HepG2 (cell line): ENCODE measurements around the gene RP2. TPM values are rescaled to one million over a fixed set of nuclear protein-coding genes. Genes with fewer than 3 reads are reported as not detected.

Source experiments
- ATAC-seq: fragments of 200-7000 bp; cut with Tn5 transposase; 3 replicates; pipeline ENCODE4 v1.9.1; 2020; ENCODE audit warnings: mild to moderate bottlenecking, moderate library complexity
- BruUV-seq: library from RNA; stranded (reverse); fragments of 400-500 nt; replicated peaks from 2 replicates; lab custom pipeline; 2021; lab: Mats Ljungman, UMichigan
- CTCF ChIA-PET: fragments of 300-600 bp; formaldehyde crosslinking; extraction: SDS; loops from one replicate; lab custom pipeline; 2021; ENCODE audit warnings: low total read pairs, inconsistent platforms, low intra/inter-chr PET ratio; lab: Yijun Ruan, JAX
- POLR2A ChIA-PET: fragments of 350-600 bp; sonication (Branson Sonifier 250); formaldehyde crosslinking; loops from one replicate; lab custom pipeline; 2020; ENCODE audit warnings: antibody characterized with exemption, inconsistent platforms; lab: Yijun Ruan, JAX
- DNase-seq: peaks from one replicate; pipeline ENCODE4 v3.0.0-alpha.2; 2015; ENCODE audit warnings: low spot score
- FAIRE-seq: peaks from 3 replicates; lab custom pipeline; 2011; peaks lifted over from hg19 to GRCh38; lab: Jason Lieb, UNC
- H2AFZ ChIP-seq: one replicate; pipeline ENCODE4 v1.6.1; 2011; ENCODE audit warnings: low read length, inconsistent platforms
- H3K27ac ChIP-seq: fragments of 300-600 bp; 3 replicates; pipeline ENCODE4 v1.8.0; 2011; ENCODE audit warnings: mixed run types, mild to moderate bottlenecking, mixed read lengths, low read length, inconsistent platforms; ENCODE audit not compliant: insufficient read depth; ENCODE audit errors: extremely low read length
- H3K27me3 ChIP-seq, 2 experiments: fragments of 200-600 bp in 1 of 2; 2 replicates in 1 of 2; 3 replicates in 1 of 2; pipeline versions ENCODE4 v1.6.0 to v1.8.0; 2011; ENCODE audit warnings: low read length in 2 of 2, mild to moderate bottlenecking in 2 of 2, moderate library complexity in 2 of 2, inconsistent platforms in 1 of 2; ENCODE audit not compliant: insufficient read depth in 2 of 2, control insufficient read depth in 1 of 2
- H3K36me3 ChIP-seq, 2 experiments: fragments of 200-600 bp in 1 of 2; replicated peaks in 1 of 2; 2 replicates in 1 of 2; 3 replicates in 1 of 2; pipeline versions ENCODE4 v1.5.1 to v1.8.0; 2011; ENCODE audit warnings: low read length in 2 of 2, inconsistent platforms in 1 of 2; ENCODE audit not compliant: insufficient read depth in 2 of 2, control insufficient read depth in 1 of 2
- H3K4me1 ChIP-seq: 2 replicates; pipeline ENCODE4 v1.5.1; 2012; ENCODE audit warnings: low read length, inconsistent platforms; ENCODE audit not compliant: insufficient read depth
- H3K4me2 ChIP-seq: 2 replicates; pipeline ENCODE4 v1.6.0; 2011; ENCODE audit warnings: low read depth, low read length, inconsistent platforms
- H3K4me3 ChIP-seq, 3 experiments: fragments of 200-600 bp in 1 of 3; sonication (generic), shearing (Covaris generic) in 1 of 3; replicated peaks in 1 of 3; 2 replicates each; pipeline ENCODE4 v1.5.1; 2011 to 2016; ENCODE audit warnings: low read length in 3 of 3, inconsistent platforms in 2 of 3, low read depth in 2 of 3, mild to moderate bottlenecking in 2 of 3, control low read depth in 1 of 3, mixed read lengths in 1 of 3; ENCODE audit not compliant: insufficient read depth in 1 of 3
- H3K79me2 ChIP-seq: one replicate; pipeline ENCODE4 v1.6.1; 2011; ENCODE audit warnings: low read length, inconsistent platforms; ENCODE audit not compliant: insufficient read depth
- H3K9ac ChIP-seq: 2 replicates; pipeline ENCODE4 v1.6.0; 2011; ENCODE audit warnings: mild to moderate bottlenecking, low read depth, low read length, inconsistent platforms; ENCODE audit not compliant: insufficient read depth
- H3K9me3 ChIP-seq: 2 replicates; pipeline ENCODE4 v1.5.1; 2012; ENCODE audit warnings: mild to moderate bottlenecking, low read length
- H4K20me1 ChIP-seq: 2 replicates; pipeline ENCODE4 v1.6.0; 2011; ENCODE audit warnings: inconsistent platforms, mild to moderate bottlenecking, low read length, moderate library complexity; ENCODE audit not compliant: insufficient read depth
- ARID3A ChIP-seq: IDR thresholded peaks from 2 replicates; pipeline ENCODE4 v1.6.1; 2012; ENCODE audit warnings: low read depth, low read length, improper control_type of control experiment
- ASH2L ChIP-seq: fragments of 300-600, 200-600 bp; sonication (generic); IDR thresholded peaks from 2 replicates; pipeline ENCODE4 v1.7.0; 2017; ENCODE audit warnings: low read depth, mild to moderate bottlenecking, moderate library complexity, mixed read lengths, low read length; ENCODE audit not compliant: insufficient read length
- CERS6 ChIP-seq: sonication (generic); formaldehyde crosslinking; IDR thresholded peaks from 2 replicates; pipeline ENCODE4 v1.5.0; 2020; ENCODE audit warnings: missing genetic modification reagents
- DPF2 ChIP-seq: sonication (generic); formaldehyde crosslinking; IDR thresholded peaks from 2 replicates; pipeline ENCODE4 v1.4.0; 2020; ENCODE audit warnings: mild to moderate bottlenecking, low read depth, missing genetic modification reagents, borderline replicate concordance
- GFI1 ChIP-seq: sonication (generic); formaldehyde crosslinking; IDR thresholded peaks from 2 replicates; pipeline ENCODE4 v1.5.0; 2020; ENCODE audit warnings: missing genetic modification reagents, mild to moderate bottlenecking, borderline replicate concordance
- IRF9 ChIP-seq: sonication (generic); formaldehyde crosslinking; IDR thresholded peaks from 2 replicates; pipeline ENCODE4 v1.8.0; 2022; ENCODE audit warnings: missing genetic modification reagents, mild to moderate bottlenecking, borderline replicate concordance
- KAT8 ChIP-seq: IDR thresholded peaks from 2 replicates; pipeline ENCODE4 v1.6.1; 2016; ENCODE audit warnings: missing genetic modification reagents, missing compliant biosample characterization
- KDM6A ChIP-seq: IDR thresholded peaks from 2 replicates; pipeline ENCODE4 v1.6.1; 2016; ENCODE audit warnings: low read depth
- POLR2G ChIP-seq: fragments of 200-400 bp; formaldehyde crosslinking; IDR thresholded peaks from 2 replicates; pipeline ENCODE4 v1.6.1; 2018; ENCODE audit warnings: mild to moderate bottlenecking, low read depth, low read length, moderate library complexity
- PRDM10 ChIP-seq: sonication (generic); formaldehyde crosslinking; IDR thresholded peaks from 2 replicates; pipeline ENCODE4 v1.4.0; 2020; ENCODE audit warnings: low read depth, missing genetic modification reagents
- SP4 ChIP-seq: sonication (generic); formaldehyde crosslinking; IDR thresholded peaks from 2 replicates; pipeline ENCODE4 v1.8.1; 2023; ENCODE audit warnings: mild to moderate bottlenecking, missing genetic modification reagents
- THAP7 ChIP-seq: sonication (generic); formaldehyde crosslinking; IDR thresholded peaks from 2 replicates; pipeline ENCODE4 v1.8.1; 2023; ENCODE audit warnings: mild to moderate bottlenecking, missing genetic modification reagents
- ZFP82 ChIP-seq: sonication (generic); formaldehyde crosslinking; IDR thresholded peaks from 2 replicates; pipeline ENCODE4 v1.5.1; 2020; ENCODE audit warnings: mild to moderate bottlenecking, missing genetic modification reagents, borderline replicate concordance
- ZNF224 ChIP-seq: sonication (generic); formaldehyde crosslinking; IDR thresholded peaks from 2 replicates; pipeline ENCODE4 v1.5.0; 2020; ENCODE audit warnings: mild to moderate bottlenecking, missing genetic modification reagents
- ZNF354B ChIP-seq: sonication (generic); formaldehyde crosslinking; IDR thresholded peaks from 2 replicates; pipeline ENCODE4 v1.8.0; 2022; ENCODE audit warnings: mild to moderate bottlenecking, missing genetic modification reagents
- ZNF382 ChIP-seq: sonication (generic); formaldehyde crosslinking; IDR thresholded peaks from 2 replicates; pipeline ENCODE4 v1.5.0; 2020; ENCODE audit warnings: missing genetic modification reagents, mild to moderate bottlenecking, borderline replicate concordance
- WGBS: methylation state at CpG from one replicate; pipeline ENCODE4 v1.1.6; 2017; ENCODE audit warnings: low lambda C conversion rate; 5-methylcytosine and 5-hydroxymethylcytosine counted together
- in situ Hi-C: cut with HindIII; loops from 2 replicates; pipeline ENCODE4 v1.10.0; 2017; ENCODE audit warnings: low pct_unique_long_range_greater_than_20kb; ENCODE audit not compliant: extremely low pct_ligation_motif_present
- intact Hi-C: fragments of 100-400 bp; cut with micrococcal nuclease; formaldehyde crosslinking; loops from one replicate; pipeline ENCODE4 v1.10.0; 2022; ENCODE audit not compliant: unreplicated experiment
- polyA plus RNA-seq, 8 experiments: library from polyadenylated mRNA; depleted of rRNA in 3 of 8; stranded (reverse) in 7 of 8; unstranded in 1 of 8; fragments of >200 nt; fragmentation: Illumina TruSeq in 4 of 8; extraction: Trizol in 4 of 8; gene quantifications; 2 replicates each; pipeline versions ENCODE4 v1.2.1 to v1.2.3, GENCODE V29; 2011 to 2016; ENCODE audit warnings: low read depth in 4 of 8, missing spikeins in 1 of 8, mixed read lengths in 1 of 8; ENCODE audit not compliant: insufficient read depth in 1 of 8
- total RNA-seq, 5 experiments: library from RNA; depleted of rRNA; stranded (reverse); fragments of >200 nt; fragmentation: Illumina TruSeq; extraction: Trizol; gene quantifications; 2 replicates each; pipeline ENCODE4 v1.2.3, GENCODE V29; 2016; ENCODE audit warnings: low read depth in 1 of 5

The RP2 gene
- total and polyA plus RNA-seq, 2 of the 13 experiments (the other 11 are each of a cell fraction or from before 2014, with no cell fraction given), result 5.0 to 9.9 TPM

- TF ChIP-seq THAP7 (CRISPR knock-in tag) (no peak), CERS6 (CRISPR knock-in tag) (no peak), ZNF382 (no peak), SP4 (CRISPR knock-in tag) (no peak), DPF2 (CRISPR knock-in tag) (no peak), POLR2G (no peak)
These were observed 85.8 kb downstream of the RP2 start (continued) for GRCh38 chrX:46922611-46923010.

GRCh38 chrX:46927718-46928117, 90.9 kb downstream of the RP2 start:
- DNase-seq (no peak), FAIRE-seq (no peak), ATAC-seq (no peak)
- Histone ChIP-seq H3K27me3 (no peaks in the 10 kb centered on the region), H3K4me1 (peaks cover 17% of the 10 kb centered on the region), H3K27ac (no peak overlapping the region), H3K4me3 (no peak overlapping the region), H4K20me1 (0 out of 2 replicates have a peak, but pooled peaks cover 3% of the 10 kb centered on the region), H2AFZ (no peak overlapping the region), H3K9ac (no peak overlapping the region), H3K4me2 (no peak overlapping the region), H3K79me2 (peaks cover 56% of the 10 kb centered on the region), H3K36me3 (no peaks in the 10 kb centered on the region), H3K9me3 (no peaks in the 10 kb centered on the region)
- CTCF ChIA-PET, result no interaction called here
- POLR2A ChIA-PET, result no interaction called here
- intact Hi-C loops (no loop called here), in situ Hi-C loops (no loop called here)
- WGBS, result 100% methylated on average over 2 of the region's 3 CpGs
- no TSS peak for BruUV-seq
- TF ChIP-seq KAT8 (CRISPR knock-in tag) (no peak), GFI1 (CRISPR knock-in tag) (no peak), ZNF224 (no peak), IRF9 (CRISPR knock-in tag) (no peak), ZFP82 (CRISPR knock-in tag) (no peak), PRDM10 (CRISPR knock-in tag) (no peak), ASH2L (no peak), KDM6A (CRISPR knock-in tag) (no peak), ZNF354B (CRISPR knock-in tag) (no peak), ARID3A (no peak)
